ENCODE data around the gene AKR1D1.

DNA sequence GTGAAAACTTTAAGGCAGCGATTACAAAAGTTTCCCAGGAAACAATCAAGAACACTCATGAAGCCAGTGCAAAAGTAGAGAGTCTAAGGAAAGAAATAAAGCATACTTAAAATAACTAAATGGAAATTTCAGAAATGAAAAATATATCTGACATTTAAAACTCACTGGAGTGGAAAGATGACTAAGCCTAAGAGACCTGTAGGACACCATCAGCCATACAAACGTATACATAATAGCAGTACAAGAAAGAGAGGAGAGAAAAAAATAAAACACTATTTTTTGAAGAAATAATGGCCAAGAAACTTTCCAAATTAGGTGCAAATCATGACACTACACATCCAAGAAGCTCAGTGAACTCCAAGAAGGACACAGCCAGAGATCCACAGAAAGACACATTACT is 5.4 kb upstream of the AKR1D1 start:
- TF ChIP-seq, protein P1, sequence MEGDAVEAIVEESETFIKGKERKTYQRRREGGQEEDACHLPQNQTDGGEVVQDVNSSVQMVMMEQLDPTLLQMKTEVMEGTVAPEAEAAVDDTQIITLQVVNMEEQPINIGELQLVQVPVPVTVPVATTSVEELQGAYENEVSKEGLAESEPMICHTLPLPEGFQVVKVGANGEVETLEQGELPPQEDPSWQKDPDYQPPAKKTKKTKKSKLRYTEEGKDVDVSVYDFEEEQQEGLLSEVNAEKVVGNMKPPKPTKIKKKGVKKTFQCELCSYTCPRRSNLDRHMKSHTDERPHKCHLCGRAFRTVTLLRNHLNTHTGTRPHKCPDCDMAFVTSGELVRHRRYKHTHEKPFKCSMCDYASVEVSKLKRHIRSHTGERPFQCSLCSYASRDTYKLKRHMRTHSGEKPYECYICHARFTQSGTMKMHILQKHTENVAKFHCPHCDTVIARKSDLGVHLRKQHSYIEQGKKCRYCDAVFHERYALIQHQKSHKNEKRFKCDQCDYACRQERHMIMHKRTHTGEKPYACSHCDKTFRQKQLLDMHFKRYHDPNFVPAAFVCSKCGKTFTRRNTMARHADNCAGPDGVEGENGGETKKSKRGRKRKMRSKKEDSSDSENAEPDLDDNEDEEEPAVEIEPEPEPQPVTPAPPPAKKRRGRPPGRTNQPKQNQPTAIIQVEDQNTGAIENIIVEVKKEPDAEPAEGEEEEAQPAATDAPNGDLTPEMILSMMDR (conservative IDR thresholded peaks at IDR 0.05), result no peak
- TF ChIP-seq EZH2 (IDR thresholded peaks at IDR 0.05; ENCODE audit: low read depth), result no peak

All from PC-9 (cell line).